ENCODE measurements around the gene TMEM174.

GRCh38 chr5:73204733-73205132 lies 31.7 kb downstream of the TMEM174 start:
- TF ChIP-seq SUZ12 (IDR thresholded peaks at IDR 0.05; ENCODE audit: extremely low read depth, insufficient read depth, insufficient read length) (no peak), YY1 (IDR thresholded peaks at IDR 0.05; ENCODE audit: insufficient read depth, insufficient read length) (no peak)
